Measurements from ENCODE around the gene TTC13. TPM values are rescaled to one million over a fixed set of nuclear protein-coding genes. Genes with fewer than 3 reads are reported as not detected.
"Not testable (repeated sequence)": the region's sequence is repeated elsewhere in the genome, so short reads cannot be mapped to it uniquely, and the experiment has no call there.

Gene TTC13
- total and polyA plus RNA-seq, 4 donors, result 6.0 to 22.6 (median 14.7) TPM

- DNase-seq; H3K36me3 ChIP-seq (ENCODE audit: control insufficient read depth in 1 of 2, insufficient read depth in 2 of 2, low read length in 1 of 2); intact Hi-C loops (cut with DNase I); H3K9me3 ChIP-seq (ENCODE audit: control insufficient read depth, low read length); H3K4me1 ChIP-seq (ENCODE audit: control insufficient read depth in 1 of 2, insufficient read depth in 2 of 2, low read length in 2 of 2); H3K27me3 ChIP-seq (ENCODE audit: control insufficient read depth in 1 of 2, insufficient read depth in 2 of 2, low read length in 1 of 2); ATAC-seq (ENCODE audit: low FRiP score); H3K27ac ChIP-seq (ENCODE audit: low read depth in 1 of 2, low read length in 2 of 2); H3K4me3 ChIP-seq (ENCODE audit: low read length in 2 of 2): not testable (repeated sequence)
- 72 to 73% methylated on average over 10 of the region's 10 CpGs for WGBS, 2 donors
Observed at GRCh38 chr1:230984622-230985515, 6.2 kb upstream of the TTC13 start.

- ATAC-seq (ENCODE audit: low FRiP score) (no peak), DNase-seq (no peak)
- no peaks in the 10 kb centered on the region for H3K36me3 ChIP-seq (ENCODE audit: control insufficient read depth in 1 of 2, insufficient read depth in 2 of 2, low read length in 1 of 2)
- intact Hi-C loops (cut with DNase I), result no loop called here
- 76 to 86% methylated on average over 5 of the region's 5 CpGs for WGBS, 2 donors
- H3K4me3 ChIP-seq (ENCODE audit: low read length in 2 of 2), result no peak overlapping the region
- peaks cover 0 to 6% of the 10 kb centered on the region in 2 donors for H3K4me1 ChIP-seq (ENCODE audit: control insufficient read depth in 1 of 2, insufficient read depth in 2 of 2, low read length in 2 of 2)
- no peaks in the 10 kb centered on the region for H3K27me3 ChIP-seq (ENCODE audit: control insufficient read depth in 1 of 2, insufficient read depth in 2 of 2, low read length in 1 of 2)
- no peak overlapping the region for H3K27ac ChIP-seq (ENCODE audit: low read depth in 1 of 2, low read length in 2 of 2)
- H3K9me3 ChIP-seq (ENCODE audit: control insufficient read depth, low read length), result no peaks in the 10 kb centered on the region
Observed at GRCh38 chr1:230983811-230984210, 5.2 kb upstream of the TTC13 start.

- peaks cover 0 to 6% of the 10 kb centered on the region in 2 donors for H3K4me1 ChIP-seq (ENCODE audit: control insufficient read depth in 1 of 2, insufficient read depth in 2 of 2, low read length in 2 of 2)
- H3K27me3 ChIP-seq (ENCODE audit: control insufficient read depth in 1 of 2, insufficient read depth in 2 of 2, low read length in 1 of 2), result no peaks in the 10 kb centered on the region
- 72 to 74% methylated on average over 4 of the region's 4 CpGs for WGBS, 2 donors
- no peak for DNase-seq
- H3K27ac ChIP-seq (ENCODE audit: low read depth in 1 of 2, low read length in 2 of 2), result no peak overlapping the region
- no peak overlapping the region for H3K4me3 ChIP-seq (ENCODE audit: low read length in 2 of 2)
- intact Hi-C loops (cut with DNase I), result no loop called here
- no peak for ATAC-seq (ENCODE audit: low FRiP score)
- H3K9me3 ChIP-seq (ENCODE audit: control insufficient read depth, low read length), result no peaks in the 10 kb centered on the region
- no peaks in the 10 kb centered on the region for H3K36me3 ChIP-seq (ENCODE audit: control insufficient read depth in 1 of 2, insufficient read depth in 2 of 2, low read length in 1 of 2)
Observed at GRCh38 chr1:230982696-230983095, 4.0 kb upstream of the TTC13 start.

GRCh38 chr1:230979952-230980351, 1.3 kb upstream of the TTC13 start:
- intact Hi-C loops (cut with DNase I), result loop anchor here in 1 of 2 donors (5.0 kb wide), 2 partner anchors 63 to 183 kb away; no protein-coding TSS in a partner anchor
- H3K27ac ChIP-seq (ENCODE audit: low read depth in 1 of 2, low read length in 2 of 2), result no peak overlapping the region
- peaks cover 0 to 2% of the 10 kb centered on the region in 2 donors for H3K36me3 ChIP-seq (ENCODE audit: control insufficient read depth in 1 of 2, insufficient read depth in 2 of 2, low read length in 1 of 2)
- no peaks in the 10 kb centered on the region for H3K9me3 ChIP-seq (ENCODE audit: control insufficient read depth, low read length)
- WGBS, 2 donors, result 82 to 87% methylated on average over 4 of the region's 4 CpGs
- no peaks in the 10 kb centered on the region for H3K27me3 ChIP-seq (ENCODE audit: control insufficient read depth in 1 of 2, insufficient read depth in 2 of 2, low read length in 1 of 2)
- ATAC-seq (ENCODE audit: low FRiP score) (no peak), DNase-seq (no peak)
- H3K4me3 ChIP-seq (ENCODE audit: low read length in 2 of 2), result no peak overlapping the region
- H3K4me1 ChIP-seq (ENCODE audit: control insufficient read depth in 1 of 2, insufficient read depth in 2 of 2, low read length in 2 of 2), result peaks cover 0 to 6% of the 10 kb centered on the region in 2 donors

GRCh38 chr1:230979389-230979716, 692 bp upstream of the TTC13 start:
- intact Hi-C loops (cut with DNase I), result loop anchor here in 1 of 2 donors (5.0 kb wide), 2 partner anchors 62 to 182 kb away; no protein-coding TSS in a partner anchor
- H3K36me3 ChIP-seq (ENCODE audit: control insufficient read depth in 1 of 2, insufficient read depth in 2 of 2, low read length in 1 of 2), result peaks cover 0 to 2% of the 10 kb centered on the region in 2 donors
- DNase-seq (no peak), ATAC-seq (ENCODE audit: low FRiP score) (no peak)
- H3K4me1 ChIP-seq (ENCODE audit: control insufficient read depth in 1 of 2, insufficient read depth in 2 of 2, low read length in 2 of 2), result peaks cover 0 to 6% of the 10 kb centered on the region in 2 donors
- H3K27me3 ChIP-seq (ENCODE audit: control insufficient read depth in 1 of 2, insufficient read depth in 2 of 2, low read length in 1 of 2), result no peaks in the 10 kb centered on the region
- H3K4me3 ChIP-seq (ENCODE audit: low read length in 2 of 2), result peak overlapping the region; percentile 62 to 89
- 7 to 8% methylated on average over 12 of the region's 12 CpGs for WGBS, 2 donors
- no peaks in the 10 kb centered on the region for H3K9me3 ChIP-seq (ENCODE audit: control insufficient read depth, low read length)
- no peak overlapping the region for H3K27ac ChIP-seq (ENCODE audit: low read depth in 1 of 2, low read length in 2 of 2)

- no peaks in the 10 kb centered on the region for H3K27me3 ChIP-seq (ENCODE audit: control insufficient read depth in 1 of 2, insufficient read depth in 2 of 2, low read length in 1 of 2)
- DNase-seq (peak; percentile 60 to 81), ATAC-seq (ENCODE audit: low FRiP score) (peak; percentile 20)
- intact Hi-C loops (cut with DNase I), result loop anchor here in 1 of 2 donors (5.0 kb wide), 2 partner anchors 61 to 181 kb away; no protein-coding TSS in a partner anchor
- H3K4me3 ChIP-seq (ENCODE audit: low read length in 2 of 2), result peak overlapping the region; percentile 69 to 76
- H3K36me3 ChIP-seq (ENCODE audit: control insufficient read depth in 1 of 2, insufficient read depth in 2 of 2, low read length in 1 of 2), result peaks cover 0 to 2% of the 10 kb centered on the region in 2 donors
- no peaks in the 10 kb centered on the region for H3K9me3 ChIP-seq (ENCODE audit: control insufficient read depth, low read length)
- H3K27ac ChIP-seq (ENCODE audit: low read depth in 1 of 2, low read length in 2 of 2), result no peak overlapping the region
- 2 to 3% methylated on average over 42 to 52 of the region's 52 CpGs for WGBS, 2 donors
- H3K4me1 ChIP-seq (ENCODE audit: control insufficient read depth in 1 of 2, insufficient read depth in 2 of 2, low read length in 2 of 2), result peaks cover 0 to 6% of the 10 kb centered on the region in 2 donors
Observed at GRCh38 chr1:230977761-230978490, 735 bp downstream of the TTC13 start.

- Histone ChIP-seq H3K4me3 (ENCODE audit: low read length in 2 of 2) (no peak overlapping the region), H3K9me3 (ENCODE audit: control insufficient read depth, low read length) (no peaks in the 10 kb centered on the region), H3K4me1 (ENCODE audit: control insufficient read depth in 1 of 2, insufficient read depth in 2 of 2, low read length in 2 of 2) (peaks cover 0 to 6% of the 10 kb centered on the region in 2 donors), H3K27me3 (ENCODE audit: control insufficient read depth in 1 of 2, insufficient read depth in 2 of 2, low read length in 1 of 2) (no peaks in the 10 kb centered on the region), H3K36me3 (ENCODE audit: control insufficient read depth in 1 of 2, insufficient read depth in 2 of 2, low read length in 1 of 2) (peaks cover 0 to 2% of the 10 kb centered on the region in 2 donors), H3K27ac (ENCODE audit: low read depth in 1 of 2, low read length in 2 of 2) (no peak overlapping the region)
- WGBS, 2 donors, result 81 to 85% methylated on average over 14 of the region's 14 CpGs
- ATAC-seq (ENCODE audit: low FRiP score) (no peak), DNase-seq (no peak)
- intact Hi-C loops (cut with DNase I), result loop anchor here in 1 of 2 donors (5.0 kb wide), 2 partner anchors 60 to 180 kb away; no protein-coding TSS in a partner anchor
Observed at GRCh38 chr1:230976825-230977747, 1.6 kb downstream of the TTC13 start.

GRCh38 chr1:230976360-230976759, 2.3 kb downstream of the TTC13 start:
- ATAC-seq (ENCODE audit: low FRiP score), result no peak
- no peak overlapping the region for H3K4me3 ChIP-seq (ENCODE audit: low read length in 2 of 2)
- H3K4me1 ChIP-seq (ENCODE audit: control insufficient read depth in 1 of 2, insufficient read depth in 2 of 2, low read length in 2 of 2), result peaks cover 0 to 6% of the 10 kb centered on the region in 2 donors

More at GRCh38 chr1:230976360-230976759, 2.3 kb downstream of the TTC13 start:
- Histone ChIP-seq H3K9me3 (ENCODE audit: control insufficient read depth, low read length) (no peaks in the 10 kb centered on the region), H3K36me3 (ENCODE audit: control insufficient read depth in 1 of 2, insufficient read depth in 2 of 2, low read length in 1 of 2) (peaks cover 0 to 2% of the 10 kb centered on the region in 2 donors), H3K27ac (ENCODE audit: low read depth in 1 of 2, low read length in 2 of 2) (no peak overlapping the region), H3K27me3 (ENCODE audit: control insufficient read depth in 1 of 2, insufficient read depth in 2 of 2, low read length in 1 of 2) (no peaks in the 10 kb centered on the region)
- no peak for DNase-seq
- intact Hi-C loops (cut with DNase I), result loop anchor here in 1 of 2 donors (5.0 kb wide), 2 partner anchors 59 to 179 kb away; no protein-coding TSS in a partner anchor
- 94 to 95% methylated on average over 4 of the region's 4 CpGs for WGBS, 2 donors
